ENCODE data around the gene KIF19. TPM values are rescaled to one million over a fixed set of nuclear protein-coding genes. Genes with fewer than 3 reads are reported as not detected.
"Not testable (repeated sequence)": the region's sequence is repeated elsewhere in the genome, so short reads cannot be mapped to it uniquely, and the experiment has no call there.

The KIF19 gene
- not detected in 2 replicates for total RNA-seq (2014; rRNA removed; shearing (Covaris generic))

DNA sequence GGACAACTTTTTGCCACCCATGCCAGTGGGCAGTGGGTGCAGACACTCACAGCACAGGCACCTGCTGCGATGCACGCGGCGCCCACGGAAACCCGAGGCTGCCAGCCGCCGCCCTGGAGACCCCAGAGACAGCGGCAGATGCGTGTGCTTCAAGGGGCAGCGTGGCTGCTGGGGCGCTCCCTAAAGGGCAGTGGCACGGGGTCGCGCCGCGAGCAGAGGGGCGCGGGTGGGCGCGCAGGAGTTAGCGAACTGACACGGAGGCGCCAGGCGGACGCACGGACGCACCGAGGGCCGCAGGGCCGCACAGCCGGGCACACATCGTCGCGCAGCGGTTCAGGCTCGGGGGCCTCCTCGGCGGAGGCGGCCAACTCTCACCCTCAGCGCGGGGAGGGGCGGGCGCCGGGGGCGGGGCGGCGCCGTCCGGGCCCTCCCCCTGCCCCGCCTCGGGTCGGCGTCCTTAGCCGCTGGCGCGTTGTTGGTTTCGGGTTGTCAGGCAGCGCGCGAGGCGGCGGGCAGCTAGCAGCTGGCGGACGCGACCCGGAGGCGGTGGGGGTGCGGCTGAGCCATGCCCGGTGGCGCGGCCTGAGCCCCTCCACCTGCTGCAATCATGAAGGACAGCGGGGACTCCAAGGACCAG is at the start of gene KIF19:
Gene KIF19, plus strand, starts transcription at position 484 of the 637 bp plus-strand sequence. Its CDS starts 124 bp downstream, at position 608.
- no peaks in the 10 kb centered on the region; the same call in 1 of the 2 replicates for H3K27me3 ChIP-seq
- H3K4me1 ChIP-seq, result no peaks in the 10 kb centered on the region
- no peak for DNase-seq
- H3K27ac ChIP-seq, result no peak within 1 kb of the TSS
- no peaks in the 10 kb centered on the region for H3K9me3 ChIP-seq (replicated peaks)
- no peak within 1 kb of the TSS for H3K4me3 ChIP-seq
- no peaks in the 10 kb centered on the region for H3K36me3 ChIP-seq

DNA sequence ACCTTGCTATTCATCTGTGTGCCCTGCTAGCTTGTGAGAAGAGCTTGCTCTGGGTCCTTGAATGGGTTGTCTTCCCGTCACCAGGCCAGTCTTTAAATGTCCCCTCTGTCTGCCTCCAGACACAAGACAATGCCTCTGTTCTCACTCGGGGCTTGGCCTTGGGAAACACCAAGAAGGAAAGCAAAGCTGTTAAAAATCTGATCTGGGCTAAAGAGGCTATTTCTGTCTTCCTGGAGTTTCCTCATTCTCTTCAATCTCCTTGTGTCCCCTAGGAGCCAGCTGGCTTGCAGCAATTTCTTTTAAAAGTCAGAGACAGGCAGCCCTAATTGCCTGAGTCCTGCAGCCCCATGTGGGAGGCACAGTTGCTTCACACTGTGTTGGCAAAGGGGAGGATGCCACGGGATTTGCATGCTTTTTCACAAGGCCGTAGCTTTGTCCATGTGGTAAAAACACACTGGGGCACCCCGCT is 49.5 kb upstream of the KIF19 start:
- Histone ChIP-seq H3K4me1 (peaks cover 18% of the 10 kb centered on the region), H3K27ac (no peak overlapping the region), H3K36me3 (no peaks in the 10 kb centered on the region), H3K9me3 (replicated peaks) (no peaks in the 10 kb centered on the region), H3K27me3 (peaks cover 28% of the 10 kb centered on the region), H3K4me3 (no peak overlapping the region)
- DNase-seq, result no peak

DNA sequence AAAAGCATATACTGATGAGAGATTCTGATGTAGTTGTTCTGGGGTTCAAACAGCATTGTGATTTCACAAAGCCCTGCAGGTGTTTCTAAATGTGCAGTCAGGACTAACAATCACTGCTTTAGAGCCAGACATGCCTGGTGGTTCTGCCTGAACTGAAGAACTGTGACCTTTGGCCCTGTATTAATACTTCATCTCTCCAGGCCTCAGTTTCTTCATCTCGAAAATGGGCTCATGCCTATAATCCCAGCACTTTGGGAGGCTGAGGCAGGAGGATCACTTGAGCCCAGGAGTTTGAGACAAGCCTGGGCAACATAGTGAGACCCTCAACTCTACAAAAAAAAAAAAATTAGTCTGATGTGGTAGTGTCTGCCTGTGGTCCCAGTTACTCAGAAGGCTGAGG is 48.1 kb upstream of the KIF19 start:
- Histone ChIP-seq H3K36me3 (no peaks in the 10 kb centered on the region), H3K27me3 (peaks cover 28% of the 10 kb centered on the region), H3K9me3 (replicated peaks) (no peaks in the 10 kb centered on the region), H3K4me1 (peaks cover 7% of the 10 kb centered on the region; the same call in 1 of the 2 replicates), H3K27ac (no peak overlapping the region), H3K4me3 (no peak overlapping the region)
- DNase-seq, result no peak

GRCh38 chr17:74279617-74280016 is 46.4 kb upstream of the KIF19 start:
- peaks cover 28% of the 10 kb centered on the region for H3K27me3 ChIP-seq
- not testable (repeated sequence) for H3K9me3 ChIP-seq (replicated peaks); DNase-seq; H3K36me3 ChIP-seq; H3K4me3 ChIP-seq; H3K4me1 ChIP-seq; H3K27ac ChIP-seq

DNA sequence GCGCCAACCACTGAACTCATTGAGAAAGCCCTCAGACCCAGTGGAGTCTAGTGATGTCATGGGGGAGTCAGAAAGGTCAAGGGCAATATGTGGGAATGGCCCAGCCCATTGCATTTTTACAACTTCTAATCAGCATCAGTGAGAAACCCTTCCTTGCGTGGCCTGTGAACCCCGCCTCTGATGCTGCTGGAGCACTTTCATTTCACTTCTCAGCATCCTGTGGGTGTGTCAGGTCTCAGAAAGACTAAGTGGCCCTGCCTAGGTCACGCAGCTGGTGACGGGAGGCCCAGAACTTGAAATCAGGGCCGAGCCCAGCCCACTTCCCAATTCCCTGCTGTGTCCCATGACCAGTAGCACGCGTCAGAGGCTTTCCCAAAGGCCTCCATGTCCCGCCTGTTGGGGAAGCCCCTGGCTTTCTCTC is 45.9 kb upstream of the KIF19 start:
- peaks cover 7% of the 10 kb centered on the region; the same call in 1 of the 2 replicates for H3K4me1 ChIP-seq
- H3K27ac ChIP-seq, result no peak overlapping the region
- no peak for DNase-seq
- H3K9me3 ChIP-seq (replicated peaks), result no peaks in the 10 kb centered on the region
- no peaks in the 10 kb centered on the region for H3K36me3 ChIP-seq
- no peak overlapping the region for H3K4me3 ChIP-seq
- peaks cover 25% of the 10 kb centered on the region for H3K27me3 ChIP-seq

DNA sequence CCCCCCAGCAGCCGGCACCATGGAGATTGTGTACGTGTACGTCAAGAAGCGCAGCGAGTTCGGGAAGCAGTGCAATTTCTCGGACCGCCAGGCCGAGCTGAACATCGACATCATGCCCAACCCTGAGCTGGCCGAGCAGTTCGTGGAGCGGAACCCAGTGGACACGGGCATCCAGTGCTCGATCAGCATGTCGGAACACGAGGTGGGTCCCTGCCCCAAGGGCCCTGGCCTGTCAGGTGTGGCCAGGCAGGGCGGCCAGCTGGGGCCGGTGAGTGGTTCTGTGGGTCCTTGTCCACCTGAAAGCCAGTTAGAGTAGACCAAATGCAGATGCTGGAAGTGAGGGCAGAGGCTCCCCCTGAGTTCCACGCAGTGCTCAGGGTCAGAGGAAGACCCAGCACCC is 44.2 kb upstream of the KIF19 start:
- Histone ChIP-seq H3K4me3 (no peak overlapping the region), H3K4me1 (peaks cover 11% of the 10 kb centered on the region), H3K27ac (no peak overlapping the region), H3K36me3 (no peaks in the 10 kb centered on the region), H3K27me3 (peaks cover 11% of the 10 kb centered on the region), H3K9me3 (replicated peaks) (no peaks in the 10 kb centered on the region)
- DNase-seq, result no peak

DNA sequence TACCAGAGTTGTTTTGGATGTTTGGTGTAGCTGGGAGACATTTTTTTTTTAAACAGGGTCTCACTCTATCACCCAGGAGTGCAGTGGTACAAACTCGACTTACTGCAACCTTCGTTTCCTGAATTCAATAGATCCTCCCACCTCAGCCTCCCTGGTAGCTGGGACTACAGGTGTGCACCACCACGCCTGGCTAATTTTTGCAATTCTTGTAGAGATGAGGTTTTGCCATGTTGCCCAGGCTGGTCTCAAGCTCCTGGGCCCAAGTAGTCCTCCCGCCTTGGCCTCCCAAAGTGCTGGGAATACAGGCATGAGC is 43.8 kb upstream of the KIF19 start:
- DNase-seq; H3K27ac ChIP-seq; H3K4me3 ChIP-seq; H3K9me3 ChIP-seq (replicated peaks); H3K27me3 ChIP-seq; H3K36me3 ChIP-seq: not testable (repeated sequence)
- peaks cover 11% of the 10 kb centered on the region for H3K4me1 ChIP-seq

- no peak overlapping the region for H3K27ac ChIP-seq
- H3K27me3 ChIP-seq, result peaks cover 4% of the 10 kb centered on the region; the same call in 1 of the 2 replicates
- H3K4me1 ChIP-seq, result peaks cover 11% of the 10 kb centered on the region
- no peak for DNase-seq
- no peak overlapping the region for H3K4me3 ChIP-seq
- H3K9me3 ChIP-seq (replicated peaks), result no peaks in the 10 kb centered on the region
- no peaks in the 10 kb centered on the region for H3K36me3 ChIP-seq
Measured at GRCh38 chr17:74282587-74283370, 43.2 kb upstream of the KIF19 start.

GRCh38 chr17:74283371-74283673 is 42.7 kb upstream of the KIF19 start:
- peaks cover 3% of the 10 kb centered on the region; the same call in 1 of the 2 replicates for H3K27me3 ChIP-seq
- DNase-seq, result no peak
- H3K27ac ChIP-seq, result no peak overlapping the region
- H3K9me3 ChIP-seq (replicated peaks), result no peaks in the 10 kb centered on the region
- no peak overlapping the region for H3K4me3 ChIP-seq
- H3K4me1 ChIP-seq, result peaks cover 11% of the 10 kb centered on the region
- no peaks in the 10 kb centered on the region for H3K36me3 ChIP-seq

DNA sequence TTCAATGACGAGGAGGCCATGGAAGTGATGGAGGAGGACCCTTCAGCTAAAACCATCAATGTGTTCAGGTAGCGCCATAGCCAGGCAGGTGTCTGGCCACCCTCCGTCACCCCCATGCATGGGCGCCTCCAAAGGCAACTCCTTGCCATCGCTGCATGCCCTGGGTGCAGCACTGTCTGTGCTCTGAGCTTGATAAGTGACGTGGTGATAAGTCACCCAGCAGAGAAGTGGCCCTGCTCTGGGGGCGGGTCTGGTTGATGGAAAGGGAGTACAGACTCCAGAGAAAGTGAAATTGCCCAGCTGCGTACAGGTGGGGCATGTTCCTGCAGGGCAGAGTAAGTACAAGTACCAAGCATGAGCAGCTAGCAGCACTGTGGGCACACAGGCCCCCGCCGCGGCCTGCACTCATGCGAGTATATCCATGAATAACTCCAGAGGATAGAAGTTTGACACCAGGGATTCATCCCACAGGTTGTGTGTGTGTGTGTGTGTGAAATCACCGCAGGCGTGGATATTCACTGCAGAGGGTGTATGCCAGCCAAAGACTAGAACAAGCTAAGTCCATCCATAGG is 38.9 kb upstream of the KIF19 start:
- Histone ChIP-seq H3K36me3 (no peaks in the 10 kb centered on the region), H3K27me3 (peaks cover 15% of the 10 kb centered on the region), H3K4me3 (no peak overlapping the region), H3K9me3 (replicated peaks) (no peaks in the 10 kb centered on the region), H3K27ac (no peak overlapping the region), H3K4me1 (peaks cover 11% of the 10 kb centered on the region)
- no peak for DNase-seq

DNA sequence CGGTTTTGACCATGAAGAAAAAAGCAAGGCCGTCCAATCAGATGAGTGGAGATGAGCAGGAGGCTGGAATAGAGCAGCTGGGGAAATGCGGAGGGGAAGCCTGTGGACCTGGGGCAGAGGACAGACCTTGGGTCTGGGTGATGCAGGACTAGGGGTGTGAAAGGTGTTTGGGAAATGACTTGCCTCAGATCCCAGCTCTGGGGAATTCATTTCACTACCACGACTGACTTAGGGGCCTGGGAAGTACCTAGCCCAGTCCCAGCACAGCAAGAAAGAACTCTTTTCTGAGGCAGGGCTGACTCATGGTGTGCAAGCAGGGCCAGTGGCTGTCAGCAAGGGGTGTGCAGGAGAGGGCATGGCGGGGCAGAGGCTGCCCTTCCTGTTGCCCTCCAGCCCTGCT is 37.2 kb upstream of the KIF19 start:
- peaks cover 7% of the 10 kb centered on the region; the same call in 1 of the 2 replicates for H3K4me1 ChIP-seq
- H3K4me3 ChIP-seq, result no peak overlapping the region
- H3K9me3 ChIP-seq (replicated peaks), result no peaks in the 10 kb centered on the region
- DNase-seq, result no peak
- peaks cover 16% of the 10 kb centered on the region for H3K27me3 ChIP-seq
- no peak overlapping the region for H3K27ac ChIP-seq
- H3K36me3 ChIP-seq, result no peaks in the 10 kb centered on the region

- no peaks in the 10 kb centered on the region for H3K36me3 ChIP-seq
- H3K27ac ChIP-seq, result no peak overlapping the region
- H3K9me3 ChIP-seq (replicated peaks), result no peaks in the 10 kb centered on the region
- DNase-seq, result no peak
- peaks cover 16% of the 10 kb centered on the region for H3K27me3 ChIP-seq
- no peak overlapping the region for H3K4me3 ChIP-seq
- H3K4me1 ChIP-seq, result peaks cover 6% of the 10 kb centered on the region; the same call in 1 of the 2 replicates
Measured at GRCh38 chr17:74289688-74290087, 36.3 kb upstream of the KIF19 start.

- DNase-seq, result no peak
- H3K27me3 ChIP-seq, result peaks cover 16% of the 10 kb centered on the region
- H3K36me3 ChIP-seq, result no peaks in the 10 kb centered on the region
- H3K4me1 ChIP-seq, result peaks cover 2% of the 10 kb centered on the region; the same call in 1 of the 2 replicates
- no peak overlapping the region for H3K27ac ChIP-seq
- no peak overlapping the region for H3K4me3 ChIP-seq
- H3K9me3 ChIP-seq (replicated peaks), result no peaks in the 10 kb centered on the region
Measured at GRCh38 chr17:74290340-74290739, 35.7 kb upstream of the KIF19 start.

GRCh38 chr17:74292495-74292894 is 33.5 kb upstream of the KIF19 start:
- H3K4me3 ChIP-seq, result no peak overlapping the region
- DNase-seq, result no peak
- H3K36me3 ChIP-seq, result no peaks in the 10 kb centered on the region
- no peak overlapping the region for H3K27ac ChIP-seq
- H3K4me1 ChIP-seq, result no peaks in the 10 kb centered on the region
- peaks cover 16% of the 10 kb centered on the region for H3K27me3 ChIP-seq
- H3K9me3 ChIP-seq (replicated peaks), result no peaks in the 10 kb centered on the region
